HepG2 (cell line): Measurements from ENCODE around the gene TMC2. TPM values are rescaled to one million over a fixed set of nuclear protein-coding genes. Genes with fewer than 3 reads are reported as not detected.

ENCODE experiments used
- ATAC-seq: fragments of 200-7000 bp; cut with Tn5 transposase; 3 replicates; pipeline ENCODE4 v1.9.1; 2020; ENCODE audit warnings: mild to moderate bottlenecking, moderate library complexity
- BruUV-seq: library from RNA; stranded (reverse); fragments of 400-500 nt; replicated peaks from 2 replicates; lab custom pipeline; 2021; lab: Mats Ljungman, UMichigan
- CTCF ChIA-PET: fragments of 300-600 bp; formaldehyde crosslinking; extraction: SDS; loops from one replicate; lab custom pipeline; 2021; ENCODE audit warnings: low total read pairs, inconsistent platforms, low intra/inter-chr PET ratio; lab: Yijun Ruan, JAX
- POLR2A ChIA-PET: fragments of 350-600 bp; sonication (Branson Sonifier 250); formaldehyde crosslinking; loops from one replicate; lab custom pipeline; 2020; ENCODE audit warnings: antibody characterized with exemption, inconsistent platforms; lab: Yijun Ruan, JAX
- DNase-seq: peaks from one replicate; pipeline ENCODE4 v3.0.0-alpha.2; 2015; ENCODE audit warnings: low spot score
- FAIRE-seq: peaks from 3 replicates; lab custom pipeline; 2011; peaks lifted over from hg19 to GRCh38; lab: Jason Lieb, UNC
- H2AFZ ChIP-seq: one replicate; pipeline ENCODE4 v1.6.1; 2011; ENCODE audit warnings: low read length, inconsistent platforms
- H3K27ac ChIP-seq: fragments of 300-600 bp; 3 replicates; pipeline ENCODE4 v1.8.0; 2011; ENCODE audit warnings: mixed run types, mild to moderate bottlenecking, mixed read lengths, low read length, inconsistent platforms; ENCODE audit not compliant: insufficient read depth; ENCODE audit errors: extremely low read length
- H3K27me3 ChIP-seq, 2 experiments: fragments of 200-600 bp in 1 of 2; 2 replicates in 1 of 2; 3 replicates in 1 of 2; pipeline versions ENCODE4 v1.6.0 to v1.8.0; 2011; ENCODE audit warnings: low read length in 2 of 2, mild to moderate bottlenecking in 2 of 2, moderate library complexity in 2 of 2, inconsistent platforms in 1 of 2; ENCODE audit not compliant: insufficient read depth in 2 of 2, control insufficient read depth in 1 of 2
- H3K36me3 ChIP-seq, 2 experiments: fragments of 200-600 bp in 1 of 2; replicated peaks in 1 of 2; 2 replicates in 1 of 2; 3 replicates in 1 of 2; pipeline versions ENCODE4 v1.5.1 to v1.8.0; 2011; ENCODE audit warnings: low read length in 2 of 2, inconsistent platforms in 1 of 2; ENCODE audit not compliant: insufficient read depth in 2 of 2, control insufficient read depth in 1 of 2
- H3K4me1 ChIP-seq: 2 replicates; pipeline ENCODE4 v1.5.1; 2012; ENCODE audit warnings: low read length, inconsistent platforms; ENCODE audit not compliant: insufficient read depth
- H3K4me2 ChIP-seq: 2 replicates; pipeline ENCODE4 v1.6.0; 2011; ENCODE audit warnings: low read depth, low read length, inconsistent platforms
- H3K4me3 ChIP-seq, 3 experiments: fragments of 200-600 bp in 1 of 3; sonication (generic), shearing (Covaris generic) in 1 of 3; replicated peaks in 1 of 3; 2 replicates each; pipeline ENCODE4 v1.5.1; 2011 to 2016; ENCODE audit warnings: low read length in 3 of 3, inconsistent platforms in 2 of 3, low read depth in 2 of 3, mild to moderate bottlenecking in 2 of 3, control low read depth in 1 of 3, mixed read lengths in 1 of 3; ENCODE audit not compliant: insufficient read depth in 1 of 3
- H3K79me2 ChIP-seq: one replicate; pipeline ENCODE4 v1.6.1; 2011; ENCODE audit warnings: low read length, inconsistent platforms; ENCODE audit not compliant: insufficient read depth
- H3K9ac ChIP-seq: 2 replicates; pipeline ENCODE4 v1.6.0; 2011; ENCODE audit warnings: mild to moderate bottlenecking, low read depth, low read length, inconsistent platforms; ENCODE audit not compliant: insufficient read depth
- H3K9me3 ChIP-seq: 2 replicates; pipeline ENCODE4 v1.5.1; 2012; ENCODE audit warnings: mild to moderate bottlenecking, low read length
- H4K20me1 ChIP-seq: 2 replicates; pipeline ENCODE4 v1.6.0; 2011; ENCODE audit warnings: inconsistent platforms, mild to moderate bottlenecking, low read length, moderate library complexity; ENCODE audit not compliant: insufficient read depth
- ATF7-NPFF ChIP-seq: sonication (generic); formaldehyde crosslinking; IDR thresholded peaks from 2 replicates; pipeline ENCODE4 v1.8.1; 2023; ENCODE audit warnings: mild to moderate bottlenecking, low read depth, missing genetic modification reagents, moderate library complexity
- CCDC6 ChIP-seq: sonication (generic); formaldehyde crosslinking; IDR thresholded peaks from 2 replicates; pipeline ENCODE4 v1.8.1; 2022; ENCODE audit warnings: mild to moderate bottlenecking, missing genetic modification reagents, moderate library complexity
- HBP1 ChIP-seq: IDR thresholded peaks from 2 replicates; pipeline ENCODE4 v1.6.1; 2016; ENCODE audit warnings: low read depth, control low read depth
- RAD51 ChIP-seq: fragments of 450-650 bp; IDR thresholded peaks from 2 replicates; pipeline ENCODE4 v1.6.1; 2016; ENCODE audit warnings: borderline replicate concordance
- ZFP37 ChIP-seq: sonication (generic); formaldehyde crosslinking; IDR thresholded peaks from 2 replicates; pipeline ENCODE4 v1.4.0; 2020; ENCODE audit warnings: missing genetic modification reagents, borderline replicate concordance
- ZNF607 ChIP-seq: sonication (generic); formaldehyde crosslinking; IDR thresholded peaks from 2 replicates; pipeline ENCODE4 v1.5.1; 2020; ENCODE audit warnings: missing genetic modification reagents, mild to moderate bottlenecking, borderline replicate concordance
- WGBS: methylation state at CpG from one replicate; pipeline ENCODE4 v1.1.6; 2017; ENCODE audit warnings: low lambda C conversion rate; 5-methylcytosine and 5-hydroxymethylcytosine counted together
- in situ Hi-C: cut with HindIII; loops from 2 replicates; pipeline ENCODE4 v1.10.0; 2017; ENCODE audit warnings: low pct_unique_long_range_greater_than_20kb; ENCODE audit not compliant: extremely low pct_ligation_motif_present
- intact Hi-C: fragments of 100-400 bp; cut with micrococcal nuclease; formaldehyde crosslinking; loops from one replicate; pipeline ENCODE4 v1.10.0; 2022; ENCODE audit not compliant: unreplicated experiment
- polyA plus RNA-seq, 8 experiments: library from polyadenylated mRNA; depleted of rRNA in 3 of 8; stranded (reverse) in 7 of 8; unstranded in 1 of 8; fragments of >200 nt; fragmentation: Illumina TruSeq in 4 of 8; extraction: Trizol in 4 of 8; gene quantifications; 2 replicates each; pipeline versions ENCODE4 v1.2.1 to v1.2.3, GENCODE V29; 2011 to 2016; ENCODE audit warnings: low read depth in 4 of 8, missing spikeins in 1 of 8, mixed read lengths in 1 of 8; ENCODE audit not compliant: insufficient read depth in 1 of 8
- total RNA-seq, 5 experiments: library from RNA; depleted of rRNA; stranded (reverse); fragments of >200 nt; fragmentation: Illumina TruSeq; extraction: Trizol; gene quantifications; 2 replicates each; pipeline ENCODE4 v1.2.3, GENCODE V29; 2016; ENCODE audit warnings: low read depth in 1 of 5
- TF ChIP-seq, protein P1 (sequence below): sonication (generic); formaldehyde crosslinking; IDR thresholded peaks from 2 replicates; pipeline ENCODE4 v1.9.0; 2022; ENCODE audit warnings: low read depth, missing genetic modification reagents

The TMC2 gene
- total and polyA plus RNA-seq, 2 of the 13 experiments (the other 11 are each of a cell fraction or from before 2014, with no cell fraction given) = not detected

DNA sequence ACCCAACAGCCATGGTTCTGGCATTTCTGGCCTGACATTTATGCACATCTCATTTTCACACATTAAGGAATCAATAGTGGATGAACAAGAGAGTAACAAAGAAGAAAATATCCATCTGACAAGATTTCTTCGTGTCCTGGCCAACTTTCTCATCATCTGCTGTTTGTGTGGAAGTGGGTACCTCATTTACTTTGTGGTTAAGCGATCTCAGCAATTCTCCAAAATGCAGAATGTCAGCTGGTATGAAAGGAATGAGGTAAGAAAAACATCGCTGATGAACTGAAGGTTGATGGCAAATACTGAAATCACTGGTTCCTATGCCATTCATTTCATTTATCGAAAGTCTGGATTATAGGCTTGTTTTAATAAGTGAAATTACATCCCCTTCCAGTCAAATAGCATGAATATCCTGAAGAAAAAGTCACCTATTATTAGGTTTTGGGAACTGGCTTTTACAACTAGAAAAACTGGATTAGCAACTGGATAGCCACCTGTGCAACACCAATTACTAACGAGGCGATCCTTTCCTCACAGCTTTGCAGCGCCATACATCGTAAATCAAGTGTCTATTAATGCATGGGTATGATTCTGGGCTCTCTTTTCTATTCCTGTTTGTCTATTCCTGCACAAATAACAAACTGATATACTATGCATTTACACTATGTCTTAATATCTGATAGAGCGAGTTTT, 65.8 kb downstream of the TMC2 start (continued):
- TF ChIP-seq ATF7-NPFF = no peak
- TF ChIP-seq, all 625 proteins: peak for 0

GRCh38 chr20:2602746-2603145, 66.4 kb downstream of the TMC2 start:
- no peak for FAIRE-seq
- no peak for ATAC-seq
- no peaks in the 10 kb centered on the region for H4K20me1 ChIP-seq
- BruUV-seq = no TSS peak
- no peaks in the 10 kb centered on the region; a peak in 1 of 5 replicates for H3K27me3 ChIP-seq
- no peak for DNase-seq
- POLR2A ChIA-PET = interaction anchor here (1.5 kb wide), 1 partner anchor 49 kb away, joined by 3 read pairs; the partner anchor contains the start of gene NOP56
- peaks cover 25% of the 10 kb centered on the region for H3K9me3 ChIP-seq
- no peak overlapping the region for H3K9ac ChIP-seq
- no peaks in the 10 kb centered on the region for H3K36me3 ChIP-seq
- in situ Hi-C loops = no loop called here
- no peaks in the 10 kb centered on the region for H3K79me2 ChIP-seq
- 9% methylated on average over 4 of the region's 4 CpGs for WGBS
- intact Hi-C loops = no loop called here
- no peaks in the 10 kb centered on the region for H3K4me1 ChIP-seq
- TF ChIP-seq ZNF607 (CRISPR knock-in tag) (no peak), CCDC6 (CRISPR knock-in tag) (no peak), RAD51 (peak; percentile 53; the same call in 1 of the 2 replicates), HBP1 (CRISPR knock-in tag) (no peak), ZFP37 (CRISPR knock-in tag) (no peak)
- TF ChIP-seq, protein P1, sequence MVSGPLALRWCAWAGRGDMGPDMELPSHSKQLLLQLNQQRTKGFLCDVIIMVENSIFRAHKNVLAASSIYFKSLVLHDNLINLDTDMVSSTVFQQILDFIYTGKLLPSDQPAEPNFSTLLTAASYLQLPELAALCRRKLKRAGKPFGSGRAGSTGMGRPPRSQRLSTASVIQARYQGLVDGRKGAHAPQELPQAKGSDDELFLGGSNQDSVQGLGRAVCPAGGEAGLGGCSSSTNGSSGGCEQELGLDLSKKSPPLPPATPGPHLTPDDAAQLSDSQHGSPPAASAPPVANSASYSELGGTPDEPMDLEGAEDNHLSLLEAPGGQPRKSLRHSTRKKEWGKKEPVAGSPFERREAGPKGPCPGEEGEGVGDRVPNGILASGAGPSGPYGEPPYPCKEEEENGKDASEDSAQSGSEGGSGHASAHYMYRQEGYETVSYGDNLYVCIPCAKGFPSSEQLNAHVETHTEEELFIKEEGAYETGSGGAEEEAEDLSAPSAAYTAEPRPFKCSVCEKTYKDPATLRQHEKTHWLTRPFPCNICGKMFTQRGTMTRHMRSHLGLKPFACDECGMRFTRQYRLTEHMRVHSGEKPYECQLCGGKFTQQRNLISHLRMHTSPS (CRISPR knock-in tag) = no peak
- no peak overlapping the region for H3K4me3 ChIP-seq
- CTCF ChIA-PET = no interaction called here
- no peak overlapping the region for H2AFZ ChIP-seq
- no peak overlapping the region for H3K4me2 ChIP-seq
- H3K27ac ChIP-seq = no peak overlapping the region
